H7 (cell line): ENCODE measurements around the gene CT47C1. TPM values are rescaled to one million over a fixed set of nuclear protein-coding genes. Genes with fewer than 3 reads are reported as not detected.
"Not testable (repeated sequence)": the region's sequence is repeated elsewhere in the genome, so short reads cannot be mapped to it uniquely, and the experiment has no call there.

Experiments
- DNase-seq: peaks from one replicate; pipeline ENCODE4 v3.0.0; 2012
- H3K27me3 ChIP-seq: 2 replicates; pipeline ENCODE4 v1.6.0; 2011; ENCODE audit warnings: mild to moderate bottlenecking, low read length; ENCODE audit not compliant: control insufficient read depth, insufficient read depth
- H3K36me3 ChIP-seq: replicated peaks from 2 replicates; pipeline ENCODE4 v1.5.1; 2011; ENCODE audit warnings: low read length; ENCODE audit not compliant: control insufficient read depth, insufficient read depth
- H3K4me3 ChIP-seq: 2 replicates; pipeline ENCODE4 v1.5.1; 2011; ENCODE audit warnings: low read depth, mild to moderate bottlenecking, control low read depth, low read length, moderate library complexity; ENCODE audit not compliant: insufficient read depth
- total RNA-seq: library from RNA; depleted of rRNA; stranded (reverse); fragments of >200 nt; shearing (Covaris generic); gene quantifications from 2 replicates; pipeline ENCODE4 v1.2.3, GENCODE V29; 2014; rRNA removed

CT47C1 gene
- total RNA-seq: not detected in 2 replicates

- no peaks in the 10 kb centered on the region for H3K27me3 ChIP-seq
- no peak for DNase-seq
- no peak within 1 kb of the TSS for H3K4me3 ChIP-seq
- H3K36me3 ChIP-seq: no peaks in the 10 kb centered on the region
Observed at GRCh38 chrX:119072744-119073143, at the start of gene CT47C1. Gene CT47C1 (plus strand): TSS chrX:119072993. CDS start chrX:119073226, 233 bp downstream.

- H3K27me3 ChIP-seq: no peaks in the 10 kb centered on the region
Observed at GRCh38 chrX:119025900-119026299, 46.9 kb upstream of the CT47C1 start.

GRCh38 chrX:119026344-119026743 lies 46.4 kb upstream of the CT47C1 start:
- DNase-seq, H3K27me3 ChIP-seq, H3K36me3 ChIP-seq, H3K4me3 ChIP-seq: not testable (repeated sequence)

More at GRCh38 chrX:119025900-119026299, 46.9 kb upstream of the CT47C1 start:
- Histone ChIP-seq H3K4me3 (no peak overlapping the region), H3K36me3 (no peaks in the 10 kb centered on the region)
- DNase-seq: no peak

GRCh38 chrX:119027960-119028732 lies 44.6 kb upstream of the CT47C1 start:
- H3K4me3 ChIP-seq, H3K36me3 ChIP-seq, H3K27me3 ChIP-seq, DNase-seq: not testable (repeated sequence)

GRCh38 chrX:119028733-119029330 lies 44.0 kb upstream of the CT47C1 start:
- Histone ChIP-seq H3K27me3 (no peaks in the 10 kb centered on the region), H3K4me3 (no peak overlapping the region), H3K36me3 (no peaks in the 10 kb centered on the region)
- no peak for DNase-seq

- H3K36me3 ChIP-seq, H3K4me3 ChIP-seq, H3K27me3 ChIP-seq, DNase-seq: not testable (repeated sequence)
Observed at GRCh38 chrX:119029656-119030055, 43.1 kb upstream of the CT47C1 start.

- Histone ChIP-seq H3K27me3 (no peaks in the 10 kb centered on the region), H3K36me3 (no peaks in the 10 kb centered on the region), H3K4me3 (no peak overlapping the region)
- no peak for DNase-seq
Observed at GRCh38 chrX:119030990-119031389, 41.8 kb upstream of the CT47C1 start.

- H3K36me3 ChIP-seq: no peaks in the 10 kb centered on the region
- no peak overlapping the region for H3K4me3 ChIP-seq
- no peak for DNase-seq
- no peaks in the 10 kb centered on the region for H3K27me3 ChIP-seq
Observed at GRCh38 chrX:119036107-119037029, 36.4 kb upstream of the CT47C1 start.

GRCh38 chrX:119040432-119040831 lies 32.4 kb upstream of the CT47C1 start:
- H3K36me3 ChIP-seq: no peaks in the 10 kb centered on the region
- no peak overlapping the region for H3K4me3 ChIP-seq
- H3K27me3 ChIP-seq: no peaks in the 10 kb centered on the region
- DNase-seq: no peak

- no peaks in the 10 kb centered on the region for H3K36me3 ChIP-seq
- H3K27me3 ChIP-seq: no peaks in the 10 kb centered on the region
- no peak overlapping the region for H3K4me3 ChIP-seq
- DNase-seq: no peak
Observed at GRCh38 chrX:119041175-119041574, 31.6 kb upstream of the CT47C1 start.

GRCh38 chrX:119042040-119042439 lies 30.8 kb upstream of the CT47C1 start:
- Histone ChIP-seq H3K27me3 (no peaks in the 10 kb centered on the region), H3K4me3 (no peak overlapping the region), H3K36me3 (no peaks in the 10 kb centered on the region)
- DNase-seq: no peak

- Histone ChIP-seq H3K36me3 (no peaks in the 10 kb centered on the region), H3K27me3 (no peaks in the 10 kb centered on the region), H3K4me3 (no peak overlapping the region)
- DNase-seq: no peak
Observed at GRCh38 chrX:119042996-119043395, 29.8 kb upstream of the CT47C1 start.

GRCh38 chrX:119045884-119046283 lies 26.9 kb upstream of the CT47C1 start:
- Histone ChIP-seq H3K27me3 (no peaks in the 10 kb centered on the region), H3K4me3 (no peak overlapping the region), H3K36me3 (no peaks in the 10 kb centered on the region)
- no peak for DNase-seq

- no peak for DNase-seq
- Histone ChIP-seq H3K4me3 (no peak overlapping the region), H3K36me3 (no peaks in the 10 kb centered on the region), H3K27me3 (no peaks in the 10 kb centered on the region)
Observed at GRCh38 chrX:119055687-119056086, 17.1 kb upstream of the CT47C1 start.
